DMS 273 (cell line): ENCODE results near the gene LCMT1.

Experiments
- DNase-seq: peaks from one replicate; lab custom pipeline; 2025; ENCODE audit not compliant: unreplicated experiment; lab: John Stamatoyannopoulos, UW

LCMT1 gene

GRCh38 chr16:25192096-25192495, 80.6 kb downstream of the LCMT1 start:
- DNase-seq, result peak; percentile 62

- no peak for DNase-seq
Observed at GRCh38 chr16:25194273-25194878, 82.8 kb downstream of the LCMT1 start.

GRCh38 chr16:25198021-25198420, 86.5 kb downstream of the LCMT1 start:
- DNase-seq, result no peak

- DNase-seq, result no peak
Observed at GRCh38 chr16:25199457-25199856, 87.9 kb downstream of the LCMT1 start.

- no peak for DNase-seq
Observed at GRCh38 chr16:25210758-25211157, 99.2 kb downstream of the LCMT1 start.

- no peak for DNase-seq
Observed at GRCh38 chr16:25212636-25213035, 101.1 kb downstream of the LCMT1 start.

GRCh38 chr16:25213709-25214397, 102.3 kb downstream of the LCMT1 start:
- DNase-seq, result no peak

GRCh38 chr16:25217112-25217511, 105.6 kb downstream of the LCMT1 start:
- DNase-seq, result no peak

- DNase-seq, result no peak
Observed at GRCh38 chr16:25217921-25218320, 106.4 kb downstream of the LCMT1 start.

GRCh38 chr16:25219070-25219737, 107.7 kb downstream of the LCMT1 start:
- DNase-seq, result no peak

- no peak for DNase-seq
Observed at GRCh38 chr16:25222959-25223358, 111.4 kb downstream of the LCMT1 start.

- no peak for DNase-seq
Observed at GRCh38 chr16:25223964-25224363, 112.4 kb downstream of the LCMT1 start.

GRCh38 chr16:25224731-25225319, 113.3 kb downstream of the LCMT1 start:
- DNase-seq, result no peak
